Stimulated activated CD4-positive, alpha-beta T cell treated with anti-CD3 and anti-CD28 coated beads, Interleukin-4, amount 100 ng/mL, for 24 hours (primary cell): ENCODE measurements around the gene SLN.

ENCODE experiments used
- DNase-seq: peaks from one replicate; pipeline ENCODE4 v3.0.0-alpha.2; 2020

Gene SLN

DNA sequence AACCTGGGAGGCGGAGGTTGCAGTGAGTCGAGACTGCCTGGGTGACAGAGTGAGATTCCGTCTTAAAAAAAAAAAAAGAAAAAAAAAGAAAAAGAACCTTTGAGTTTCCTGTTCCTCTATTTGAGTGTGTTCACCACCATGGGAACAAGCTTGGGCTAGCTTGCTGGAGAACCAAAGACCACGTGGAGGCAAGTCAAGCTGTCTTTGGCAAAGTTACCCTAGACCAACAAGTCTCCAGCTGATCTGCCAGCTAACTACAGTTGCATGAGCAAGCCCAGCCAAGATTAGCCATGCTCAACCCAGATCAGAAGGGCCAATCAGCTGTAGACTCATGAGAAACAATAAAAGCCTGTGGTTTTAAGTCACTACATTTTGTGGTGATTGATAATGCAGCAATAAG is 29.7 kb downstream of the SLN start:
- DNase-seq, result no peak

DNA sequence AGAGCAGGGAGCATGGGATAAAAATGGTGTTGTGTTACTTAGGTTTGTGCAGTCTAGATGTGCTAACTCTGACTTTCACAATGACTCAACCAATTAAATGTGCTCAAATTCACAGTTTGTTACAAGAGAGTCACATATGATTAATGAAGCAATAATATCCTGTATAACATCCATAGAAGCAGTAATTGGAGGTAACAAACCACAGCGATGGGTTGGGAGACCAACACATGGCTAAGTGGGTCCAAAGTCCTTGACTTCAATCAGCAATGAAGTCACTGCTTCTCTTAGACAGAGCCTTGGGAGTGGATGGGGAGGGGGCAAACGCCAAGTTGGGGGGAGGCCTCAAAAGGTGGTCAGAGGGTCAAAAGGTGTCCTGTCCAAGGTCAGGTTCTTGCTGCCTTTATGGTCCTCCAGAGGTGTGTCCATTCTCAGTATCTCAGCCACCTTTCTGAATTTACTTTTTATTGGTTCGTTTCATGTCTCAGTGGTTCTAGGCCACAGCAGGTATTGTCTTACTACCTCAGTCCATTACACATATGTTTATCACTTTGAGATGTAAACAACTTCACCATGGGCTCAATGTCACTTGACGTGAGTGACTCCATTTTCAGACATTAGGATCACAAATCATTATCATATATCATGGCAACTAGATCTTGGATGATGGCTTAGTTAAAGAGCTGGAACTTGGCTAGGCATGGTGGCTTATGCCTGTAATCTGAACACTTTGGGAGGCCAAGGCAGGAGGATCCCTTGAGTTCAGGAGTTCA is 32.4 kb downstream of the SLN start:
- DNase-seq, result no peak

DNA sequence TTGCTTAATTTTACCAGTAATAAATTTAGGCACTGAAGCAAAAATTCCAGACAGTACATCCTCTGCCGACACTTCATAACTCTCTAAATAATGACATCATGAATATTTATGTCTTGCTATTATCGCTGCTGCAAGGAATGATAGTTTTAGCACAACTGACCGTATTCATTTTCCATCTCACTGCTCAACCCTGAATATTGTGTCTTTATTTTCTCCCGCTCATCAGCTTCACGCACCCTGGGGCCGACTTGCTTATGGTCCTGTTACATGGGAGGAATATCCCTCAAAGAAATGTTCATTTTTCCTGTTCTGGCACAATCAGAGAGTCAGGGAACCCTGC is 33.3 kb downstream of the SLN start:
- no peak for DNase-seq

DNA sequence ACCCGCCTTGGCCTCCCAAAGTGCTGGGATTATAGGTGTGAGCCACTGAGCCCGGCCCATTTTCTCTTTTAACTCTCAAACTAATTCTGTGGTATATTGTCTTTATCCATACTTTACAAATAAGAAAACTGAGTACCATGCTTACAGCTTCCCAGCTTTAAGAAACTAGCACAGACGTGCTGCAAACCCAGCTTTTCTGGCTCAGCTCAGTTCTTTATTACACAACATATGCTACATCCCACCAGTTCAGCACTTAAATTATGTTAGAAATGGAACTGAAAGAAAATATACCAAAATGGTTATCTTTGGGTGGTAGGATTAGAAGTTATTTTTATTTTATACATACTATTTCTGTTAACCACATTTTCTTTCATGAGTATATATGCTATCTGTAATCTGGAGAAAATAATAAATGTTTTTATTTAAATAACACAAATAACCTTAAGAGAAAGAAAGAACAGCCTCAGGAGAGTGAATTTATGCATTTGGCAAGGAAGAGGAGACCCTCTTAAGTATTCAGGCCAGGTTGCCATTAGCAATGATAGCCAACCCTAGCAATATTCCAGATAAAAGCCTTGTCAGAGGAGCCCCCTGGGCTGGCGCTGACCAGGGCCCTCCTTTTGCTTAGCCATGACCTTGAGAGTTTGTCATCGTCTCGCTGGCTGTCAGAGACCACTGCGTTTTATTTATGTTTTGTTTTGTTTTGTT is 33.8 kb downstream of the SLN start:
- no peak for DNase-seq

DNA sequence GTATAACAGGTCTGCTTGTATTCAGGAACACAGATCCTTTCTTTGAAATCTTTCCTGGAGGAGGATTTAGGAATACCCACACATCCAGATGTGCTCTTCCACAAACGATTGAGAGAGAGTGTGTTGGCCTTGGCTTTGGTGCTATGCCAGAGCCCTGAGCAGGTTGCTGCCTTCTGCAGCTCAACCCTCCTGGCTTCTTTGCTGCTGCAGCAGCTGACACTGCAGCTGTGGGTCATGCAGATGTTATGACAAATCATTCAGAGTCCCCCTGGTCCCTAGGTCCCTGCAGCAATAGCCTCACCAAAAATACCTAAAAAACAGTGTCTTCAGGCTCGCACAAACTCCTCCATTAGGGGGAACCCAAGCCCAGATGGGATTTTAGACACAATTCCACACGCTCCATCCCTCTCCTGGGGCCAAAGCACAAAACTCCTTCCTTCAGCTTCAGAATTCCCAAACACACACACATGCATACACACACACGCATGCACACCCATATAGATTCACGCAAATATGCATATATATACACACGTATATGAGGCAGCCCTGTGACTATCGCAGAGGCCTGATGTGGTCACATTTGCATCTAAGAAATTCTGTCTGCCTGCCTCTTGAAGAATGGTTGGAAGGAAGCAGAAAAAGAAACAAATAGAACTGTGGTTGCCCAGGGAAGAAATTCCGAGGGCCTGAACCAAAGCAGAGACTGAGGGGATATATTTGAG is 35.4 kb downstream of the SLN start:
- no peak for DNase-seq

DNA sequence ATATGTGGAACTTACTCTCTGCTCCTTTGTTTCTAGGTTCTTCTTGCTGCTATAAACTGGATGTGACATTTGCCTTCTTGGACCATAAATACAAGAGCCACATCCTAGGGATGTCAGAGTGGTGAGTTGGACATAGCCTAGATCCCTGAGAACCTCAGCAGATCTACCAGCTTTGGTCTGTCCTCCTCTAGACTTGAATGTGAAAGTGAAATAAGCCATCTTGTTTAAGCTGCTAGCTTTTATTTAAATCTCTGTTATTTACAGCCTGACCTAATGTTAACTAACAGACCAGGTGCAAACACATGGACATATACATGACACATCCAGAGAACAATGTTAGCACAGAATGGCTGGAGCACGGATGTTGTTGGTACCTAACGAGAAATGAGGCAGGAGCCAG is 36.0 kb downstream of the SLN start:
- DNase-seq, result no peak

DNA sequence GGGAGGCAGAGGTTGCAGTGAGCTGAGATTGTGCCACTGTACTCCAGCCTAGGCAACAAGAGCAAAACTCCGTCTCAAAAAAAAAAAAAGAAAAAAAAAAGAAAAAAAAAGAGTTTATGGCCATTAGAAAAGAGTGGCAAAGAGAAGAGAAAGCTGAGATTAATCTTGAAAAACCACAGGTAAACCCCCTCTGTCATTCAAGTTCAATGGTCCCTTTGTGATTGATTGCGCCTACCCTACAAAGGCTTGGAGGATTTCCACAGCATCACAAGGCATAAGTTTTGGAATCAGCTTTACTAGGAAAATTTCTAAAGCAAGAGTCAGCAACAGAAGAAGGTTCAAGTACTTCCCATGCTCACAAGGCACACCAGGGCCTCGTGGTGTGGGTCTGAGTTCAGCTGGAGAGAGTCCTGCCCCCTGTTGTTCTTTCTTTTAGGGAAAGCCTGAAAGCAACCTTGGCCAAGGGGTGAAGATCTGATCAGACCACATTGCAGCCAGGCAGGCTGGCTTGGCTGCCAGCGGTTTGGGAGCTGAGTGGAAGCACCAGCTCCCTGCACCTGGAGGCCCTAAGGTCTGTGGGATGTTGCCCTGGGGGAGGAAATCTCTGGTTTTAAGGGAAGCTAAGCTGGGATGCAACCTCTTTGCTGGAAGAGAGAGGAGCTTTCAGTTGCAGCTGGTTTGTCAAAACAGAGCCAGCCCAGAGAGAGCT is 41.8 kb downstream of the SLN start:
- DNase-seq, result no peak

DNA sequence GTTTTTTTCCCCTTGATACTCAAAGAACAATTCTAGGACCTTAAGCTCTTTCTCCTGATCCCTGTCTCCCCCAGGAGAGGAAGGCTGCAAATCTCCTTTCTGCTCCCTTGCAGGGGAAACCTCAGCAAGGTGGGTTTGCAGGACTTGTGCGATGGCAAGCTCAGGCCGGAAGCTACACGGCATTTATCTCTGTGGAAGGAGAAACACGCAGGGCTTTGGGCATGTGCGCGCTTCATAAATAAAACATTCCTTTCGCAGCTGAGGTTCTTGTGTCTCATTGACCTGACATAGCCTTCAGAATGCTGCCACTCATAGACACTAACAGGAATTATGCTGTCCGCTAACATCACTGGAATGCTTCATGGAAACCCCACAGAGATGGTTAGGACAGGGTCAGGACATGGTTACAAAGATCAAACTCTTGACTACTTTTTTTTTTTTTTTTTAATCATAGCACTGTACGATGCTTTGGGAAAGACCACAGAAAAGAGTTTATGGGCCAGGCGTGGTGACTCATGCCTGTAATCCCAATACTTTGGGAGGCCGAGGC is 42.6 kb downstream of the SLN start:
- DNase-seq, result no peak

DNA sequence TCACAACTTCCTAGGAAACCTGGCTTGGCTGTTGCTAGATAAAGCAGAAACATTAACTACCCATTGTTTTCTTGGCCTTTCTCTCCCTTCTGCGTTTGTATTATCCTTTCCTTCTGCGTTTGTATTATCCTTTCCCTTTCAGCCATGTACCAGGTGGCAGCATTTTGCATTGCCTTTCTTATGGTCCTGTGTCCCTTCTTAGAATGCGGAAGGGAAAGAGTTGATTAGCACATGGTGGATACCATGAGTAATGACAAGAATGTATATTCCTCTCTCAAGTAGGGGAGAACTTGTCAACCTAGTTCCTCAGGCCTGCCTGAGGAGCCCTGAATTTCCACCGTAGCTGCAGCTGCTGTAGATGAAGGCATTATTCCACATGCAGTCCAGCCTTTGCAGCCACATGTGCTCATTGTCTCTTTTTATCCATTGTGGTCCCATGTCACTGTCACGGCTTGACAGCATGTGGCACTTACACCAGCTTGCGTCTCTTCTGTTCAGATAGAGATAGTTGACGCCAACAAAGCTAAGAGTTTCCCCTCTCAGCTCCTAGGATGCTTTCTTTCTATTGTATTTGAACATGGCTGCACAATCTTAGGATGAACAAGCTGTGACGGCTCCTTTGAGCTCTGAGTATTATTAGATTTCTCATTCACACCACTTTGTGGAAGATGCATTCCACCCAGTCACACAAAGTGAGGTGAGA is 44.8 kb downstream of the SLN start:
- DNase-seq, result no peak

DNA sequence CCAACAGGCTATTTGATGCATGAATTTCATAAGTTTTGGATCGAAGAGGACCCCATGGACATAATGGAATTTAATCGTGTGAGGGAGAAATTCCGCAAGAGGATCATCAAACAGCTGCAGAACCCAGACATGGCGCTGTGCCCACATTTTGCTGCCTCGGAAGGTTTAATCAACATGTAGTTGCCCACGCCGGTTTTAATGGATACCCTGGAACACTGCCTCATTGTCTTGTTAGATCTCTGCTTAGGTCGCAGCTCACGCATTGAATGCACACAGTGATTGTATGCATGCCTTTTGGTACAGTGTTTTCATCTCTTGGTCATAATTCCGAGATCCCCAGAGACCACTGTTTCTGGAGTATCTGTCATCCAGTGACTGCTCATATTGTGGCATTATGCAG is 46.8 kb downstream of the SLN start:
- DNase-seq, result no peak

DNA sequence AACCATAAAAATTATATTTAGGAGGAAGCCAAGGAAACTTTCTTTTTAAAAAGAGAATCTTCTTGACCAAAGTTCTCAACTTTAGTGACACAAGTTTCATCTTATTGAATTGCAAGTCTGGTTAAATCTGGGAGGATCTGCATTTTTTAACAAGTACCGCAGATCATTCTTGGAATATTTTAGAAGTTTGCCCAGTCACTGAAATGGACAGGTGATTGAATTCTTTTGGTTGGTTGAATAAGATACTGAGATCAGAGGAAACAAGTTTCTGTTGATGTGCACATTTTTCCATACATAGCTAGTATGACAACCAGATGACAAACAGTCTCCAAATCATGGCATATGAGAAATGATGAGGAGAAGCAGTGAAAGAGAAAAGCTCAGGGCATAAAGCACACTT is 50.2 kb downstream of the SLN start:
- DNase-seq, result no peak

DNA sequence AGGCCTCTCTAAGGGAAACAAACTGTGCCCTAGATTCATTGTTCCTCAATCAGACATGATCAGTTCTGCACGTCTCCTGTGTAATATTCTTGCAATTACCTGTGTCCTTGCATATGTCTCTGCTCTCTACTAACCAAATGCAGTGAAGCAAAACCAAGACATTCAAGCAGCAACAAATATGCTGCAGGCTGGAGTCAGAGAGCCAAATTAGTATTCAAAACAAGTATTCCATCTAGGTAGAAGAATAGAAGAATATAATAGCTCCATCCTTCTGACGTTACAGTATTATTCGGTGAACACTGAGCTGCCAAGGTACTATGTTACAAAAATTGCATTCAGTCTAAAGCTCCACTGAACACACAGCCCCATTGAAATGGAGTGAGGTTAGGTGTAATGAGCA is 51.8 kb downstream of the SLN start:
- DNase-seq, result no peak

DNA sequence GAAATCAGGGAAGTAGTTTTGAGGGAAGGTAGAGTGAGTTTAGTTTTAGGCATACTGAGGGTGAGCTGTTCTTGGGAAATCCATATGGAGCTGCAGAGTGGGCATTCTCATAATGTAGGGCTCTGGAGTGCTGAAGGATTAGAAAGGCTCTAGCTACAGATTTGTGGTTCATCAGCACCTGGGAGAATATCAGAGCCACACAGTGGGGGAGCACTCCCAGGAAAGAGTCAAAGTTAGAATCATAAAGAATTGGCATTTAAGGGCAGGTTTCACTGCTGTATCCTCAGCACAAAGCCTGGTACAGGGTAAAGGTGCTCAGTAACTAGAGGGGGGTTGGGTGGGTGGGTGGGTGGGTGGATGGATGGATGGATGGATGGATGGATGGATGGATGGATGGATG is 52.5 kb downstream of the SLN start:
- DNase-seq, result no peak
